Head of caudate nucleus (tissue), 42 donors: ENCODE measurements around the gene CCDC9.
"Not testable (repeated sequence)": the region's sequence is repeated elsewhere in the genome, so short reads cannot be mapped to it uniquely, and the experiment has no call there.

Source experiments
- DNase-seq, 42 donors: peaks; one replicate each; pipeline versions ENCODE4 v3.0.0 to v3.0.0-alpha.2; 2020 to 2021; ENCODE audit warnings: mixed read lengths in 7 of 42
- intact Hi-C: fragments of 100-400 bp; cut with DNase I; formaldehyde crosslinking; loops from one replicate; pipeline ENCODE4 v1.15.0; 2022

The CCDC9 gene

GRCh38 chr19:47230921-47231214 is 25.5 kb upstream of the CCDC9 start, which contains the start of gene BBC3:
BBC3 (minus strand) TSS chr19:47231199; CDS start chr19:47228431, 2,768 bp downstream.
- DNase-seq = no peak
- intact Hi-C loops = no loop called here

GRCh38 chr19:47231215-47232054 is 24.9 kb upstream of the CCDC9 start:
- intact Hi-C loops = no loop called here

GRCh38 chr19:47232422-47233211 is 23.7 kb upstream of the CCDC9 start:
- DNase-seq = peak in 1 of 42 donors; percentile 54
- intact Hi-C loops = no loop called here

More at GRCh38 chr19:47231215-47232054, 24.9 kb upstream of the CCDC9 start:
- DNase-seq = peak; percentile 65 to 93 (median 85)

- no peak for DNase-seq
- intact Hi-C loops = no loop called here
Measured at GRCh38 chr19:47236072-47236675, 20.2 kb upstream of the CCDC9 start.

GRCh38 chr19:47239152-47239551 is 17.2 kb upstream of the CCDC9 start:
- no peak for DNase-seq

GRCh38 chr19:47239610-47240296 is 16.6 kb upstream of the CCDC9 start:
- intact Hi-C loops = loop anchor here (5.0 kb wide), 1 partner anchor 92 kb away; no protein-coding TSS in a partner anchor
- peak; percentile 71 to 94 (median 89) for DNase-seq

More at GRCh38 chr19:47239152-47239551, 17.2 kb upstream of the CCDC9 start:
- intact Hi-C loops = no loop called here

- no peak for DNase-seq
- intact Hi-C loops = loop anchor here (5.0 kb wide), 1 partner anchor 93 kb away; no protein-coding TSS in a partner anchor
Measured at GRCh38 chr19:47240556-47240955, 15.8 kb upstream of the CCDC9 start.

- peak in 41 of 42 donors; percentile 21 to 92 (median 71) for DNase-seq
- intact Hi-C loops = loop anchor here (5.0 kb wide), 1 partner anchor 94 kb away; no protein-coding TSS in a partner anchor
Measured at GRCh38 chr19:47240996-47241918, 15.1 kb upstream of the CCDC9 start.

- no peak for DNase-seq
- intact Hi-C loops = loop anchor here (5.0 kb wide), 1 partner anchor 95 kb away; no protein-coding TSS in a partner anchor
Measured at GRCh38 chr19:47241919-47242577, 14.3 kb upstream of the CCDC9 start.

- intact Hi-C loops = loop anchor here (5.0 kb wide), 1 partner anchor 96 kb away; no protein-coding TSS in a partner anchor
- DNase-seq = no peak
Measured at GRCh38 chr19:47243364-47243775, 13.0 kb upstream of the CCDC9 start.

GRCh38 chr19:47243776-47244547 is 12.4 kb upstream of the CCDC9 start:
- DNase-seq = peak; percentile 53 to 93 (median 84)
- intact Hi-C loops = loop anchor here (5.0 kb wide), 1 partner anchor 97 kb away; no protein-coding TSS in a partner anchor

GRCh38 chr19:47247308-47247990 is 8.9 kb upstream of the CCDC9 start:
- DNase-seq = peak; percentile 66 to 93 (median 80)
- intact Hi-C loops = loop anchor here (5.0 kb wide), 1 partner anchor 40 kb away; no protein-coding TSS in a partner anchor

GRCh38 chr19:47253016-47253415 is 3.3 kb upstream of the CCDC9 start:
- DNase-seq, intact Hi-C loops: not testable (repeated sequence)

GRCh38 chr19:47253467-47253881 is 2.9 kb upstream of the CCDC9 start:
- DNase-seq = no peak

GRCh38 chr19:47253970-47254369 is 2.4 kb upstream of the CCDC9 start:
- intact Hi-C loops = no loop called here
- DNase-seq = no peak

More at GRCh38 chr19:47253467-47253881, 2.9 kb upstream of the CCDC9 start:
- intact Hi-C loops = no loop called here
